ENCODE results near the gene RABGAP1L. TPM values are rescaled to one million over a fixed set of nuclear protein-coding genes. Genes with fewer than 3 reads are reported as not detected.

The RABGAP1L gene
- total and polyA plus RNA-seq, 10 donors, result 30.3 to 125 (median 77.7) TPM

DNA sequence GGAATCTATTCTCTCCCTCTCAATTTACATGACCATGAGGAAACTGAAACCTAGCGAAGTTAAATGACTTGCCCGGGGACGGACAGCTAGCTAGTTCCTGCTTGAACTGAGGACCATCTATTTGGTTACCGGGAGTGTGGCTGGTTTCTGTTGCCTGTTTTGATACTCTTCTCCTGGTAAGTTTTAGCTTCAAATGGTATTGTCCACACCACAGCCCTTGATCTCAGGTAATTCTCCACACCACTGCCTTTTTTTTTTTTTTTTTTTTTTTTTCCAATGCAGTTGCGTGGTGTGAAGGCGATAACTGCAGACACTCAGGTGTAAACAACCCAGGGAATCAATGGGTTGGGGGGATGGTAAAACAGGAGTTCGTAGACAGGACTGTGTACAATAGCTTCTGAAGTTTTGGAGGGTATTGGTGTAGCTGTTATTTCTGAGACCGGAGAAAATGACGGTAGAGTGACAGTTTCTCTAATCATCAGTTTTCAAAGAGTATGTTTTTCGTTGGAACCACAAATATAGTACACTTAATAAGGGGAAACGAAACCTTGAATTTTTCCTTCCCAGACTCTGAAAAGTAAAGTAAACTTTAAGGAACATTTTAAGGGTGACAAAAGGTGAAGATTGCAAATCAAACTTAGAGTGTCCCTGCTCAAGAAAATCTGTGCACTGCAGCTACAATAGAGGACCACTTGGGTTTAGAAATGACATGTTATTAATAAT is 715.2 kb downstream of the RABGAP1L start:
- H3K9me3 ChIP-seq, result no peaks in the 10 kb centered on the region
- no peak for TF ChIP-seq POLR2AphosphoS5 (IDR thresholded peaks at IDR 0.05)
- TF ChIP-seq, protein P1, sequence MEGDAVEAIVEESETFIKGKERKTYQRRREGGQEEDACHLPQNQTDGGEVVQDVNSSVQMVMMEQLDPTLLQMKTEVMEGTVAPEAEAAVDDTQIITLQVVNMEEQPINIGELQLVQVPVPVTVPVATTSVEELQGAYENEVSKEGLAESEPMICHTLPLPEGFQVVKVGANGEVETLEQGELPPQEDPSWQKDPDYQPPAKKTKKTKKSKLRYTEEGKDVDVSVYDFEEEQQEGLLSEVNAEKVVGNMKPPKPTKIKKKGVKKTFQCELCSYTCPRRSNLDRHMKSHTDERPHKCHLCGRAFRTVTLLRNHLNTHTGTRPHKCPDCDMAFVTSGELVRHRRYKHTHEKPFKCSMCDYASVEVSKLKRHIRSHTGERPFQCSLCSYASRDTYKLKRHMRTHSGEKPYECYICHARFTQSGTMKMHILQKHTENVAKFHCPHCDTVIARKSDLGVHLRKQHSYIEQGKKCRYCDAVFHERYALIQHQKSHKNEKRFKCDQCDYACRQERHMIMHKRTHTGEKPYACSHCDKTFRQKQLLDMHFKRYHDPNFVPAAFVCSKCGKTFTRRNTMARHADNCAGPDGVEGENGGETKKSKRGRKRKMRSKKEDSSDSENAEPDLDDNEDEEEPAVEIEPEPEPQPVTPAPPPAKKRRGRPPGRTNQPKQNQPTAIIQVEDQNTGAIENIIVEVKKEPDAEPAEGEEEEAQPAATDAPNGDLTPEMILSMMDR (IDR thresholded peaks at IDR 0.05 in 8 of 11, conservative IDR thresholded peaks at IDR 0.05 in 3 of 11), result no peak
- no peak for TF ChIP-seq POLR2A (IDR thresholded peaks at IDR 0.05)
- H3K27me3 ChIP-seq (replicated peaks in 1 of 7), result no peaks in the 10 kb centered on the region
- H3K4me3 ChIP-seq, result peak overlapping the region in 6 of 8 donors; percentile 4 to 61 (median 30)
- WGBS, 5 donors, result 30 to 41% (median 31%) methylated on average over 11 of the region's 11 CpGs
- intact Hi-C loops (cut with DNase I; ENCODE audit: low total_unique reads), result loop anchor here (10.0 kb wide), 1 partner anchor 110 kb away; no protein-coding TSS in a partner anchor
- H3K36me3 ChIP-seq, result no peaks in the 10 kb centered on the region
- peaks cover 0 to 40% (median 14%) of the 10 kb centered on the region in 6 donors for H3K4me1 ChIP-seq
- peak overlapping the region in 5 of 8 donors; percentile 29 to 71 (median 59) for H3K27ac ChIP-seq
- DNase-seq, result no peak

GRCh38 chr1:174875306-174875705 is 716.0 kb downstream of the RABGAP1L start:
- peaks cover 0 to 40% (median 14%) of the 10 kb centered on the region in 6 donors for H3K4me1 ChIP-seq
- H3K4me3 ChIP-seq, result peak overlapping the region in 2 of 8 donors; percentile 42 to 61
- H3K9me3 ChIP-seq, result no peaks in the 10 kb centered on the region
- 56 to 78% (median 74%) methylated on average over 4 of the region's 4 CpGs for WGBS, 5 donors
- H3K27me3 ChIP-seq (replicated peaks in 1 of 7), result no peaks in the 10 kb centered on the region
- TF ChIP-seq POLR2AphosphoS5 (IDR thresholded peaks at IDR 0.05) (no peak), POLR2A (IDR thresholded peaks at IDR 0.05) (no peak)
- TF ChIP-seq, protein P1 (IDR thresholded peaks at IDR 0.05 in 8 of 11, conservative IDR thresholded peaks at IDR 0.05 in 3 of 11), result no peak
- no peak for DNase-seq
- H3K27ac ChIP-seq, result peak overlapping the region in 3 of 8 donors; percentile 50 to 71 (median 60)
- intact Hi-C loops (cut with DNase I; ENCODE audit: low total_unique reads), result loop anchor here (10.0 kb wide), 1 partner anchor 109 kb away; no protein-coding TSS in a partner anchor
- peaks cover 0 to 4% (median 0%) of the 10 kb centered on the region in 6 donors for H3K36me3 ChIP-seq

- Histone ChIP-seq H3K4me3 (peak overlapping the region in 1 of 8 donors; percentile 20), H3K9me3 (no peaks in the 10 kb centered on the region)
- 60 to 71% (median 65%) methylated on average over 4 of the region's 4 CpGs for WGBS, 5 donors
Observed at GRCh38 chr1:174877208-174877673, 717.9 kb downstream of the RABGAP1L start.

More at GRCh38 chr1:174877208-174877673, 717.9 kb downstream of the RABGAP1L start:
- no peak for TF ChIP-seq POLR2AphosphoS5 (IDR thresholded peaks at IDR 0.05)
- TF ChIP-seq POLR2A (IDR thresholded peaks at IDR 0.05), result no peak
- TF ChIP-seq, protein P1 (IDR thresholded peaks at IDR 0.05 in 8 of 11, conservative IDR thresholded peaks at IDR 0.05 in 3 of 11), result no peak
- no peaks in the 10 kb centered on the region for H3K27me3 ChIP-seq (replicated peaks in 1 of 7)
- peaks cover 0 to 36% (median 12%) of the 10 kb centered on the region in 6 donors for H3K4me1 ChIP-seq
- no peak overlapping the region for H3K27ac ChIP-seq
- DNase-seq, result no peak
- peaks cover 0 to 10% (median 0%) of the 10 kb centered on the region in 6 donors for H3K36me3 ChIP-seq
- intact Hi-C loops (cut with DNase I; ENCODE audit: low total_unique reads), result loop anchor here (10.0 kb wide), 1 partner anchor 108 kb away; no protein-coding TSS in a partner anchor

Measured in spleen (tissue), 11 donors.